CD4-positive, alpha-beta memory T cell (primary cell): Measurements from ENCODE around the gene NPFF. TPM values are rescaled to one million over a fixed set of nuclear protein-coding genes. Genes with fewer than 3 reads are reported as not detected.
A peak's percentile ranks its signal among the peaks of the same experiment; 100 is the strongest.

ENCODE experiments used
- CTCF ChIA-PET: fragments of 350-600 bp; sonication (Branson Sonifier 250); formaldehyde crosslinking; loops from one replicate; lab custom pipeline; 2021; ENCODE audit warnings: inconsistent platforms; ENCODE audit not compliant: partially characterized antibody; lab: Charles Lee
- POLR2A ChIA-PET: fragments of 350-600 bp; sonication (Branson Sonifier 250); formaldehyde crosslinking; loops from one replicate; lab custom pipeline; 2021; ENCODE audit not compliant: partially characterized antibody; lab: Charles Lee
- DNase-seq, 5 donors: peaks; one replicate each; pipeline versions ENCODE4 v3.0.0 to v3.0.0-alpha.2; 2020 to 2022; ENCODE audit warnings: mixed read lengths in 1 of 5
- H3K27ac ChIP-seq: one replicate; pipeline ENCODE4 v1.7.0; 2013; ENCODE audit warnings: low read depth, low read length
- H3K27me3 ChIP-seq: 2 replicates; pipeline ENCODE4 v1.7.0; 2013; ENCODE audit warnings: mild to moderate bottlenecking, low read length, moderate library complexity; ENCODE audit not compliant: insufficient read depth
- H3K36me3 ChIP-seq: 2 replicates; pipeline ENCODE4 v1.7.0; 2013; ENCODE audit warnings: mild to moderate bottlenecking, low read length, moderate library complexity; ENCODE audit not compliant: insufficient read depth
- H3K4me1 ChIP-seq: 2 replicates; pipeline ENCODE4 v1.7.0; 2013; ENCODE audit warnings: mild to moderate bottlenecking, low read length, moderate library complexity; ENCODE audit not compliant: insufficient read depth
- H3K4me3 ChIP-seq, 2 donors: one replicate each; pipeline ENCODE4 v1.7.0; 2013; ENCODE audit warnings: low read length in 2 of 2, mild to moderate bottlenecking in 1 of 2
- H3K9me3 ChIP-seq, 2 donors: one replicate each; pipeline ENCODE4 v1.7.0; 2013; ENCODE audit warnings: low read length in 2 of 2, control low read depth in 1 of 2; ENCODE audit not compliant: control insufficient read depth in 1 of 2
- H3K27ac Mint-ChIP-seq, 7 donors: one replicate each; pipeline ENCODE4 v1.8.0; 2020 to 2021; ENCODE audit warnings: mixed read lengths in 7 of 7, mild to moderate bottlenecking in 6 of 7, inconsistent platforms in 3 of 7, moderate library complexity in 3 of 7
- H3K27me3 Mint-ChIP-seq, 2 donors: one replicate each; pipeline ENCODE4 v1.8.0; 2020 to 2021; ENCODE audit warnings: mixed read lengths in 2 of 2
- H3K36me3 Mint-ChIP-seq, 2 donors: one replicate each; pipeline ENCODE4 v1.8.0; 2020 to 2021; ENCODE audit warnings: mixed read lengths in 2 of 2, inconsistent platforms in 1 of 2, mild to moderate bottlenecking in 1 of 2
- H3K4me1 Mint-ChIP-seq, 4 donors: one replicate each; pipeline ENCODE4 v1.8.0; 2020 to 2021; ENCODE audit warnings: mixed read lengths in 4 of 4, mild to moderate bottlenecking in 1 of 4
- H3K4me3 Mint-ChIP-seq, 8 donors: one replicate each; pipeline ENCODE4 v1.8.0; 2020 to 2021; ENCODE audit warnings: mixed read lengths in 8 of 8, mild to moderate bottlenecking in 7 of 8, moderate library complexity in 6 of 8, inconsistent platforms in 3 of 8
- H3K9me3 Mint-ChIP-seq, 8 donors: one replicate each; pipeline ENCODE4 v1.8.0; 2020 to 2021; ENCODE audit warnings: mixed read lengths in 8 of 8, mild to moderate bottlenecking in 5 of 8, inconsistent platforms in 3 of 8, moderate library complexity in 1 of 8
- intact Hi-C: fragments of 100-400 bp; cut with micrococcal nuclease; formaldehyde crosslinking; loops from one replicate; pipeline ENCODE4 v1.15.1; 2023
- polyA plus RNA-seq, 2 donors: library from polyadenylated mRNA; unstranded; fragments of 300-500 nt; fragmentation: Illumina TruSeq; gene quantifications; one replicate each; pipeline ENCODE4 v1.2.3, GENCODE V29; 2021
- total RNA-seq, 2 experiments: library from RNA; stranded (reverse); gene quantifications; one replicate each; pipeline ENCODE4 v1.2.3, GENCODE V29; 2021

The NPFF gene
- total and polyA plus RNA-seq, 4 experiments from 2014 or later: not detected

DNA sequence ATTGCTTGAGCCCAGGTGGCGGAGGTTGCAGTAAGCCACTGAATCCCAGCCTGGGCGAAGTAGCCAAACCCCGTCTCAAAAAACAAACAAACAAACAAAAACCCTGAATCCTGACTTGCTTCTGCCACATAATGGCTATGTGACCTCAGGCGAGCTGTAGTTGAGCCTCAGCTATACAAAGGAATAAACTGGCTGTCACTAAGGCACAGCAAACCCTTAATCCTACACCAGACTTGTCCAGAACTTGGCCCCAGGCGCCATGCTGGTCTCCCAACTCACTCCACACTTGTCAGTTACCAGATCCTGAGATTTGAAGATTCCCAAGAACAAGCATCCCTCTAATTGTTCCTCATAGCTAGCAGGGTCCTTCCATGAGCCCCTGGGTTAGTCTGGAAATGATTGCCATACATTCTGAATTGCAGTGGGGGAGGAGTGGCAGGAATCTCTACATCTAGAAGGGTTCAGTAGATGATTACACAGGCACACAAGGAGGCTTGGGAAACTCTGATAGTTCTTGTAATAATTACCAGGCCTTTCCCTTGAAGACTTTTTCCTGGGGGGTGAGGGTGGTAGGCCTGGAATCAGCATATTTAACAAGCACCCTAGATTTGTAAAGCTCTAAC lies 17.9 kb downstream of the NPFF start:
- no peak for DNase-seq
- ChIA-PET CTCF (interaction anchor here (1.0 to 2.3 kb wide), 3 partner anchors 13 to 20 kb away, joined by 3 to 8 read pairs (median 6); no protein-coding TSS in a partner anchor), POLR2A (interaction anchor here (1.0 to 5.6 kb wide), 2 partner anchors 10 to 14 kb away, joined by 4 to 60 read pairs; partner anchors contain the start of genes MAP3K12 and TARBP2)
- H3K9me3 ChIP-seq: no peaks in the 10 kb centered on the region
- no peak overlapping the region for H3K27ac ChIP-seq
- no peaks in the 10 kb centered on the region for H3K27me3 Mint-ChIP-seq
- peaks cover 13% of the 10 kb centered on the region for H3K4me1 ChIP-seq
- peak overlapping the region in 1 of 8 donors; percentile 49 for H3K4me3 Mint-ChIP-seq
- peaks cover 19% of the 10 kb centered on the region for H3K36me3 ChIP-seq
- H3K27me3 ChIP-seq: no peaks in the 10 kb centered on the region
- intact Hi-C loops: no loop called here
- no peaks in the 10 kb centered on the region for H3K9me3 Mint-ChIP-seq
- peaks cover 0 to 28% of the 10 kb centered on the region in 2 donors for H3K36me3 Mint-ChIP-seq
- no peak overlapping the region for H3K4me3 ChIP-seq
- H3K4me1 Mint-ChIP-seq: peaks cover 18 to 38% (median 21%) of the 10 kb centered on the region in 4 donors
- peak overlapping the region in 6 of 7 donors; percentile 30 to 68 (median 52) for H3K27ac Mint-ChIP-seq

DNA sequence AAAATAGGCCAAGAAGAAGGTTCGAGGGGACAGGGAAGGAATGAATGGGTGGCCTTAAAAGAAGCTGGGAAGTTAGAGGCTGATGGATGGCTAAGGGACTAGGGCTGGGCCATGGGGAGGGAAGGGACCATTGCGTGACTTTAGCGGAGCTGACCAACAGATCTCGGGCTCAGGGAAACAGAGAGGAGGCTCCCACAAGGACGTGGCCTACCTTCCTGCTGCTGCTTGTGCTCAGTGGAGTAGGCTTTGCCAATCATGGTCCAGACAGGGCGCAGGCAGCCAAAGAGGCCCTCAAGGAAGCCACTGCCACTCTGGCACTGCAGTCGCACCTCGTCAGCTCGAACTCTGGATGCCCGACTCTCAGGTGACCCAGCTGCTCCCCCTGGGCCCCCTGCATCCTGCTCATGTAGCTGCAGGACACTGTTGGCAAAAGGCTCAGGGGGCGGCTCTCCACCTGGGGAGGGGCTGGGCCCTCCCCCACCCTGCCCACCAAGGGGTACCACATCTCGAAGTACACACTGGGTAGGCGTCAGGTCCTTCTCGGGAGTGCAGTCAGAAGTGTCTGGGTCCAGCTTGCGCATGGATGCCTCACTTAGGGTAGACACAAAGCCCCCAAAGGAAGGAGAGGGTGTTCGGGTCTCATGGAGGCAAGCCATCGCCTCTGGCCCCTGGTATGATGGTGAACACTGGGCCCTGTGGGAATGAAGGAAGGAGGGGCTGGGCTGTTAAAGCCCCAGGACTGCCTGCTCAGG lies 20.4 kb downstream of the NPFF start:
- Mint-ChIP-seq H3K27ac (peak overlapping the region in 5 of 7 donors; percentile 9 to 74 (median 42)), H3K27me3 (no peaks in the 10 kb centered on the region), H3K4me1 (peaks cover 2 to 22% (median 6%) of the 10 kb centered on the region in 4 donors), H3K4me3 (no peak overlapping the region), H3K9me3 (no peaks in the 10 kb centered on the region), H3K36me3 (peaks cover 17 to 46% of the 10 kb centered on the region in 2 donors)
- intact Hi-C loops: no loop called here
- DNase-seq: no peak
- Histone ChIP-seq H3K4me3 (no peak overlapping the region), H3K9me3 (no peaks in the 10 kb centered on the region), H3K27ac (no peak overlapping the region), H3K27me3 (no peaks in the 10 kb centered on the region), H3K36me3 (peaks cover 41% of the 10 kb centered on the region), H3K4me1 (no peaks in the 10 kb centered on the region)
- CTCF ChIA-PET: no interaction called here
- POLR2A ChIA-PET: interaction anchor here (0.5 to 2.7 kb wide), 3 partner anchors 8 to 69 kb away, joined by 3 to 18 read pairs (median 4); partner anchors contain the start of gene TARBP2

DNA sequence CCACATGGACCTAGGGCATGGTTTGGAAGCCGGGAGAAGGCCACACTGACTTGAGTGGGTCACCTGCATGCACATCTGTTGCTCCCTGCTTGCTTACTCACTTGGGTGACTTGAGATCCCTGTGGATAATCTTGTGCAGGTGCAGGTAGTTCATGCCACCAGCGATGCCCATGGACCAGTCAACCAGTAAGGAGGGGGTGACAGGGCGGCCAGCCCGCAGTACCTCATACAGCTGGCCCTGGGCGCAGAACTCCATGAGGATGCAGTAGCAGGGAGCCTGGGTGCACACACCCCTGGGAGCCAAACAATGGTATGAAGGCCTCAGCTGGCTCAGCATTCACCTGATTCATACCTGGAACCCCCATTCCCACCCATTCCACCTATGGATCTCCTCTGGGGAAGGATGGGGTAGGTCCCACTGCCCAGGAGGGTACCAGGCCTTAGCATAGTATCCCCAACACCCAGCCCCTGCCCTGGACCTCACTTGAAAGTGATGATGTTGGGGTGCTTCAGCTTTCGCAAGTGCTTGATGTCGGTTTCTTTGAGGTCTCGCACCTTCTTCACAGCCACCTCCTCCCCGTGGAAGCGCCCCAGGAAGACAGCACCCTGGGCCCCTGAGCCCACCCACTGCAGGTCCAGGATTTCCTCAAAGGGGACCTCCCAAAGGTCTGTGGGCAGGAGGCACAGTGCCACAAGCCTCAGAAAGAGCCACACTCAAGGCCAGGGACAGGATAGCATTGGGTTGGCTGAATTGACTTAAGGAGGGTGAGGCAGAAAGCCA lies 21.1 kb downstream of the NPFF start:
- Histone ChIP-seq H3K27ac (no peak overlapping the region), H3K36me3 (peaks cover 46% of the 10 kb centered on the region), H3K27me3 (no peaks in the 10 kb centered on the region), H3K4me3 (no peak overlapping the region), H3K4me1 (no peaks in the 10 kb centered on the region), H3K9me3 (no peaks in the 10 kb centered on the region)
- intact Hi-C loops: no loop called here
- Mint-ChIP-seq H3K4me3 (no peak overlapping the region), H3K27me3 (no peaks in the 10 kb centered on the region), H3K9me3 (no peaks in the 10 kb centered on the region), H3K36me3 (peaks cover 19 to 54% of the 10 kb centered on the region in 2 donors), H3K27ac (peak overlapping the region in 5 of 7 donors; percentile 9 to 74 (median 42)), H3K4me1 (peaks cover 2 to 18% (median 6%) of the 10 kb centered on the region in 4 donors)
- CTCF ChIA-PET: interaction anchor here (0.5 kb wide), 1 partner anchor 1493 kb away, joined by 4 read pairs; no protein-coding TSS in a partner anchor
- no peak for DNase-seq
- POLR2A ChIA-PET: interaction anchor here (1.0 to 3.0 kb wide), 3 partner anchors 9 to 15 kb away, joined by 3 to 19 read pairs (median 18); partner anchors contain the start of gene TARBP2

DNA sequence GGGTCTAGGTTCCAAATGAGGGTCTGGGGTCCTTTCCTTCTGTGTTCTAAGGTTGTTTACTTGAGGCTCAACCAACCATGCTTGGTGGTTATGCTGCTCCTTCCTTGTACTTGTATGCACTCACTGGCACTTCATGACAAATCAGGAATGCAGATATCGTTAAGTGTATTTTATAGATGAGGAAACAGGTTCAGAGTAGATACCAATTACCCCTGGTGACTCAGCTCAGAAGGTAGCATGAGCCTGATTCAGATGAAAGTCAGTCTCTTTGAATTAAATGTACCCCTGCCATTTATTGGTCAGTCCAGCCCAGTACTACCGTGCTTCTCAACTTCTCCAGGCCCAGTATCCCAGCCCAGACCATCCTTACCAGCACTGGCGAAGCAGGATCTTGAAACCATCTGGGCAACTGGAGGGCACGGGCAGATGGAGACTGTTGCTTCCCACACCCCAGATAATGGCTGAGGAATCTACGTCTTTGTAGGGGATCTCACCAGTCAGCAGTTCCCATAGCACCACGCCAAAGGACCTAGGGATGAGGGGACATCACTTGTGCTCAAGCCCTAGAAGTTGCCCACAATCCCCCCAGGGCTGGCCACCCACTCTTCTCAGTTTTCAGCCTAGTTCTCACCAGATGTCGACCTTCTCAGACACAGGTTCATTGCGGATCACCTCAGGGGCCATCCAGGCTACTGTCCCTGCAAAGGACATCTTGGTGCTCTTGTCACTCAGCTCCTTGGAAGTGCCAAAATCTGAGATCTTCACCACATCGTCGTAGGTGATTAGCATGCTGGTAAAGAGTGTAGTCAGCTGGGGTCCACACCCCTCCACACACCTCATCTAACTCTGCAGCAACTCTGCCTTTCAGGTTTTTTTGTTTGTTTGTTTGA lies 22.4 kb downstream of the NPFF start:
- no peak for DNase-seq
- H3K9me3 Mint-ChIP-seq: no peaks in the 10 kb centered on the region
- no peaks in the 10 kb centered on the region for H3K27me3 Mint-ChIP-seq
- POLR2A ChIA-PET: interaction anchor here (0.6 to 3.0 kb wide), 3 partner anchors 8 to 16 kb away, joined by 3 to 19 read pairs (median 18); partner anchors contain the start of gene TARBP2
- Histone ChIP-seq H3K36me3 (peaks cover 53% of the 10 kb centered on the region), H3K27ac (no peak overlapping the region), H3K9me3 (no peaks in the 10 kb centered on the region), H3K27me3 (no peaks in the 10 kb centered on the region), H3K4me1 (peaks cover 5% of the 10 kb centered on the region), H3K4me3 (no peak overlapping the region)
- peak overlapping the region in 3 of 7 donors; percentile 52 to 69 (median 59) for H3K27ac Mint-ChIP-seq
- no peak overlapping the region for H3K4me3 Mint-ChIP-seq
- CTCF ChIA-PET: interaction anchor here (0.6 to 1.6 kb wide), 2 partner anchors 8 to 16 kb away, joined by 3 to 4 read pairs; partner anchors contain the start of gene TARBP2
- peaks cover 2 to 18% (median 6%) of the 10 kb centered on the region in 4 donors for H3K4me1 Mint-ChIP-seq
- peaks cover 19 to 65% of the 10 kb centered on the region in 2 donors for H3K36me3 Mint-ChIP-seq
- intact Hi-C loops: no loop called here

DNA sequence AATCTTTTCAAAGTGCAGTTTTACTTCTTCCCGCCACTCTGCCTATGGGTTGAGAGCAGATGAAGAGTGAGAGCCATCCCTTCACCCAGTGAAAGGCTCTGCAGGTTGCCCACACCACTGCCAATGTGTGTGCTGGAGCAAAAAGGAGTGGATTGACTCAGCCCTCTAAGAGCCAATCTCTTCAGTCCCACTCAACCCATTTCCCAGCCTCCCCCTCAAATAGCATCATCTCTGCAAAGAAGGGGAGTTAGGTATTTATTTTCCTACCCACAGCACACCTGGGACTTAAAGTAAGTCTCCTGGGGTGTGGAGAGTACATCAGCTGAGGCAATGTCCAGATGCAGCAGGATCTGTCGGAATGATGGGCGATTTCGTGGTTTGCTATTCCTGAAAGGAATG lies 23.3 kb downstream of the NPFF start:
- H3K27ac Mint-ChIP-seq: peak overlapping the region in 4 of 7 donors; percentile 47 to 70 (median 66)
- H3K4me3 Mint-ChIP-seq: no peak overlapping the region

More for the DNA sequence above, 23.3 kb downstream of the NPFF start:
- no peaks in the 10 kb centered on the region for H3K27me3 ChIP-seq
- peaks cover 22 to 73% of the 10 kb centered on the region in 2 donors for H3K36me3 Mint-ChIP-seq
- DNase-seq: no peak
- H3K4me1 Mint-ChIP-seq: peaks cover 2 to 13% (median 6%) of the 10 kb centered on the region in 4 donors
- peaks cover 5% of the 10 kb centered on the region for H3K4me1 ChIP-seq
- H3K27me3 Mint-ChIP-seq: no peaks in the 10 kb centered on the region
- no peaks in the 10 kb centered on the region for H3K9me3 ChIP-seq
- no peaks in the 10 kb centered on the region for H3K9me3 Mint-ChIP-seq
- H3K27ac ChIP-seq: no peak overlapping the region
- H3K36me3 ChIP-seq: peaks cover 63% of the 10 kb centered on the region
- ChIA-PET POLR2A (interaction anchor here (1.0 to 3.8 kb wide), 5 partner anchors 9 to 22 kb away, joined by 3 to 43 read pairs (median 6); partner anchors contain the start of genes MAP3K12 and TARBP2), CTCF (interaction anchor here (1.0 to 1.6 kb wide), 2 partner anchors 17 to 139 kb away, joined by 3 to 4 read pairs; partner anchors contain the start of gene TARBP2)
- H3K4me3 ChIP-seq: no peak overlapping the region
- intact Hi-C loops: no loop called here
